ENCODE results near the gene HOXB13.

HOXB13 gene

GRCh38 chr17:48753794-48754499 is 25.4 kb upstream of the HOXB13 start:
- Histone ChIP-seq H3K4me1 (no peaks in the 10 kb centered on the region), H3K79me2 (no peaks in the 10 kb centered on the region), H3K4me2 (ENCODE audit: low read length) (no peak overlapping the region), H3K27me3 (ENCODE audit: control insufficient read depth, insufficient read depth, low read length) (peaks cover 22% of the 10 kb centered on the region), H3K36me3 (ENCODE audit: control insufficient read depth, insufficient read depth, low read length) (no peaks in the 10 kb centered on the region), H3K4me3 (ENCODE audit: low read depth, low read length) (no peak overlapping the region), H2AFZ (no peak overlapping the region), H3K9me3 (ENCODE audit: control insufficient read depth, low read length) (no peaks in the 10 kb centered on the region), H3K27ac (no peak overlapping the region), H3K9ac (no peak overlapping the region)
- TF ChIP-seq CTCF (IDR thresholded peaks at IDR 0.05): no peak

- H3K9ac ChIP-seq: no peak overlapping the region
- no peaks in the 10 kb centered on the region for H3K9me3 ChIP-seq (ENCODE audit: control insufficient read depth, low read length)
- H3K36me3 ChIP-seq (ENCODE audit: control insufficient read depth, insufficient read depth, low read length): no peaks in the 10 kb centered on the region
- H3K4me3 ChIP-seq (ENCODE audit: low read depth, low read length): no peak overlapping the region
- no peak overlapping the region for H3K27ac ChIP-seq
- H2AFZ ChIP-seq: no peak overlapping the region
- H3K4me1 ChIP-seq: no peaks in the 10 kb centered on the region
- H3K79me2 ChIP-seq: no peaks in the 10 kb centered on the region
- no peak overlapping the region for H3K4me2 ChIP-seq (ENCODE audit: low read length)
- no peak for TF ChIP-seq CTCF (IDR thresholded peaks at IDR 0.05)
- H3K27me3 ChIP-seq (ENCODE audit: control insufficient read depth, insufficient read depth, low read length): peaks cover 24% of the 10 kb centered on the region
Observed at GRCh38 chr17:48752399-48753288, 24.1 kb upstream of the HOXB13 start.

- Histone ChIP-seq H3K27ac (no peak overlapping the region), H3K4me3 (ENCODE audit: low read depth, low read length) (no peak overlapping the region), H3K9me3 (ENCODE audit: control insufficient read depth, low read length) (no peaks in the 10 kb centered on the region), H2AFZ (no peak overlapping the region), H3K4me1 (no peaks in the 10 kb centered on the region), H3K27me3 (ENCODE audit: control insufficient read depth, insufficient read depth, low read length) (peaks cover 30% of the 10 kb centered on the region), H3K36me3 (ENCODE audit: control insufficient read depth, insufficient read depth, low read length) (no peaks in the 10 kb centered on the region), H3K79me2 (no peaks in the 10 kb centered on the region), H3K4me2 (ENCODE audit: low read length) (no peak overlapping the region), H3K9ac (no peak overlapping the region)
- TF ChIP-seq CTCF (IDR thresholded peaks at IDR 0.05): no peak
Observed at GRCh38 chr17:48751733-48752398, 23.3 kb upstream of the HOXB13 start.

GRCh38 chr17:48751172-48751571 is 22.6 kb upstream of the HOXB13 start:
- Histone ChIP-seq H3K79me2 (no peaks in the 10 kb centered on the region), H3K36me3 (ENCODE audit: control insufficient read depth, insufficient read depth, low read length) (no peaks in the 10 kb centered on the region), H3K27ac (no peak overlapping the region), H3K9me3 (ENCODE audit: control insufficient read depth, low read length) (no peaks in the 10 kb centered on the region), H3K4me3 (ENCODE audit: low read depth, low read length) (no peak overlapping the region), H3K4me1 (no peaks in the 10 kb centered on the region), H2AFZ (no peak overlapping the region), H3K4me2 (ENCODE audit: low read length) (no peak overlapping the region), H3K27me3 (ENCODE audit: control insufficient read depth, insufficient read depth, low read length) (peaks cover 34% of the 10 kb centered on the region), H3K9ac (no peak overlapping the region)
- TF ChIP-seq CTCF (IDR thresholded peaks at IDR 0.05): no peak

Measured in parathyroid adenoma (tissue), 2 donors.